GM19238 (cell line): ENCODE results near the gene MARF1.
"Not testable (repeated sequence)": the region's sequence is repeated elsewhere in the genome, so short reads cannot be mapped to it uniquely, and the experiment has no call there.

Source experiments
- DNase-seq: peaks from one replicate; pipeline ENCODE4 v3.0.0; 2011; ENCODE audit warnings: low spot score; ENCODE audit not compliant: insufficient read length

MARF1 gene

GRCh38 chr16:15573896-15574613 lies 68.9 kb downstream of the MARF1 start:
- not testable (repeated sequence) for DNase-seq

GRCh38 chr16:15573274-15573895 lies 69.6 kb downstream of the MARF1 start:
- no peak for DNase-seq

GRCh38 chr16:15572329-15573001 lies 70.5 kb downstream of the MARF1 start:
- DNase-seq = no peak

- no peak for DNase-seq
Measured at GRCh38 chr16:15571557-15571956, 71.4 kb downstream of the MARF1 start.

GRCh38 chr16:15570666-15571065 lies 72.3 kb downstream of the MARF1 start:
- DNase-seq = not testable (repeated sequence)

- no peak for DNase-seq
Measured at GRCh38 chr16:15567823-15568222, 75.1 kb downstream of the MARF1 start.

GRCh38 chr16:15566095-15566494 lies 76.9 kb downstream of the MARF1 start:
- no peak for DNase-seq

- DNase-seq = no peak
Measured at GRCh38 chr16:15564604-15565339, 78.2 kb downstream of the MARF1 start.

GRCh38 chr16:15559176-15559575 lies 83.8 kb downstream of the MARF1 start:
- DNase-seq = no peak

GRCh38 chr16:15557258-15557657 lies 85.7 kb downstream of the MARF1 start:
- no peak for DNase-seq

GRCh38 chr16:15556130-15556529 lies 86.8 kb downstream of the MARF1 start:
- DNase-seq = no peak

- DNase-seq = no peak
Measured at GRCh38 chr16:15553313-15554088, 89.5 kb downstream of the MARF1 start.

- DNase-seq = no peak
Measured at GRCh38 chr16:15552507-15552906, 90.4 kb downstream of the MARF1 start.

- DNase-seq = no peak
Measured at GRCh38 chr16:15548482-15548891, 94.5 kb downstream of the MARF1 start.

GRCh38 chr16:15547768-15548096 lies 95.2 kb downstream of the MARF1 start:
- DNase-seq = no peak

GRCh38 chr16:15547072-15547767 lies 95.7 kb downstream of the MARF1 start:
- not testable (repeated sequence) for DNase-seq

GRCh38 chr16:15545544-15545943 lies 97.4 kb downstream of the MARF1 start:
- no peak for DNase-seq

GRCh38 chr16:15544405-15544804 lies 98.5 kb downstream of the MARF1 start:
- DNase-seq = no peak
